Measurements from ENCODE around the gene BRMS1. TPM values are rescaled to one million over a fixed set of nuclear protein-coding genes. Genes with fewer than 3 reads are reported as not detected.

The BRMS1 gene
- polyA plus RNA-seq (61.4 to 65.8 TPM (median 64.8 TPM) in 3 replicates), polyA minus RNA-seq (14.7 to 32.2 TPM (median 21.4 TPM) in 3 replicates)
- polyA plus RNA-seq (2011; ENCODE audit: low read depth), result 31.0 TPM
- 37.7 and 68.6 TPM in 2 replicates for polyA plus RNA-seq (2011; cell fraction: cytosol; rRNA removed)
- polyA plus RNA-seq (2011; cell fraction: nucleus; rRNA removed), result 44.0 and 44.5 TPM in 2 replicates
- 38.4 and 73.3 TPM in 2 replicates for polyA plus RNA-seq (2012; ENCODE audit: low replicate concordance)
- 28.6 TPM for polyA minus RNA-seq (2011; cell fraction: cytosol; rRNA and poly(A)+ RNA removed)
- polyA minus RNA-seq (2011; cell fraction: nucleus; rRNA and poly(A)+ RNA removed), result 9.1 and 10.6 TPM in 2 replicates

DNA sequence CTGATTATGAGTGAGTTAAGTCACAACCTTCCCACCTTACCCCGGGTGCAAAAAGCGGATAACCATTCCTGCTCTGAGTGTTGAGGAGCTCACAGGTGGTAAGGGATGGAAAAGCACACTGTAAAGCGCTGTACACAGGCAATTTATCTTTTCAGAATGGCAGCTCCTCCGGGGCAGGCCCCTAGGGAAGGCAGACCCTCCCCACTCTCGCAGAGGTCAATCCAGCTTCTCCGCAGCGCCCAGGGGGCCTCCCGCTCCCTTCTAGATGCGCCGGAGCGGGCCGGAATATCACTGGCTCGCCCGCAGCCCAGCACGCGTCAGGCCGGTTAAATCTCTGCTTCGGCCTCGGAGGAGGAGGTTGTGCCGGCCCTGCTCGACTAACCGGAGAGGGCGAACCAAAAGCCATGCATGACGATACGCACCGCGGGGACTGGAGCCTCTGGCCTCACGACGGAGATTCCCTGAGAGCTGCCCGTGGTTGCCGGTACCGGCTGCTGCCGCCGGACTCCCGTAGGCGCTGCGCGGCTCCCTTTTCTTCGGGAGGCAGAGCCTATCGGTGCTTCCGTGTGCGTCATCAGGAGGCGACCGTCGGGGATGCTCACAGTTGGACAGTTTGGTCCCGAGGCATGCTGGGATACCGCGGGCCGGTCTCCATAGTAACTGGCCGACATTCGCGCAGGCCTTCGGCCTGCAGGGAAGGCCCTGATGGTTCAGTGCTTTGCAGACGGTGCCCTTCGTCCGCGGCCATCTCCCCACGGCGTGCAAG is at the start of gene BRMS1:
Gene BRMS1 (minus strand): TSS at position 555 of the 766 bp plus-strand sequence. CDS start 2,870 bp downstream, outside the sequence.
- dilution Hi-C loops (cut with MboI; ENCODE audit: extremely low pct_ligation_motif_present, low sequenced_read_pairs), result no loop called here
- no peaks in the 10 kb centered on the region for H3K27me3 ChIP-seq (ENCODE audit: control insufficient read depth, extremely low read depth, insufficient read depth, low read length)
- peak within 1 kb of the TSS; percentile 96 for H3K4me2 ChIP-seq (ENCODE audit: control insufficient read depth, extremely low read depth, insufficient read depth, low read depth, low read length)
- no peak for DNase-seq (ENCODE audit: low read depth, low spot score)
- peak; percentile 49 for FAIRE-seq
- peaks cover 31% of the 10 kb centered on the region for H3K4me1 ChIP-seq (ENCODE audit: control insufficient read depth, extremely low read depth, insufficient read depth, low read length)
- H3K36me3 ChIP-seq (ENCODE audit: control insufficient read depth in 2 of 2, extremely low read depth in 1 of 2, insufficient read depth in 2 of 2, low read length in 2 of 2), result peaks cover 17% of the 10 kb centered on the region in 2 experiments
- no peaks in the 10 kb centered on the region for H3K9me1 ChIP-seq (ENCODE audit: control insufficient read depth, extremely low read depth, insufficient read depth, low read length)
- H3K79me2 ChIP-seq (ENCODE audit: control insufficient read depth, insufficient read depth, low read length), result peaks cover 33% of the 10 kb centered on the region
- peak within 1 kb of the TSS; percentile 79 for H3K27ac ChIP-seq (ENCODE audit: control insufficient read depth, insufficient read depth, low read length)
- peak within 1 kb of the TSS; percentile 89 for H3K9ac ChIP-seq (ENCODE audit: control insufficient read depth, extremely low read depth, insufficient read depth, low read length)
- H3K4me3 ChIP-seq (ENCODE audit: control insufficient read depth in 2 of 3, extremely low read depth in 1 of 3, insufficient read depth in 2 of 3, low read depth in 1 of 3, low read length in 3 of 3), result peak within 1 kb of the TSS; percentile 70 to 95 (median 91)
- TF ChIP-seq CTCF (optimal IDR thresholded peaks at IDR 0.05 in 1 of 3, IDR thresholded peaks at IDR 0.05 in 1 of 3, conservative IDR thresholded peaks at IDR 0.05 in 1 of 3; ENCODE audit: extremely low read depth in 1 of 3, insufficient read depth in 2 of 3, low read length in 3 of 3) (peak in 2 of 3 experiments; percentile 22 to 43), EZH2 (IDR thresholded peaks at IDR 0.05; ENCODE audit: low read length) (no peak)
- H3K9me3 ChIP-seq (ENCODE audit: control insufficient read depth, low read depth, low read length), result no peaks in the 10 kb centered on the region
- H4K20me1 ChIP-seq (ENCODE audit: control insufficient read depth, extremely low read depth, insufficient read depth, low read length), result no peaks in the 10 kb centered on the region
- H2AFZ ChIP-seq (ENCODE audit: control insufficient read depth, low read length), result peak within 1 kb of the TSS; percentile 86

DNA sequence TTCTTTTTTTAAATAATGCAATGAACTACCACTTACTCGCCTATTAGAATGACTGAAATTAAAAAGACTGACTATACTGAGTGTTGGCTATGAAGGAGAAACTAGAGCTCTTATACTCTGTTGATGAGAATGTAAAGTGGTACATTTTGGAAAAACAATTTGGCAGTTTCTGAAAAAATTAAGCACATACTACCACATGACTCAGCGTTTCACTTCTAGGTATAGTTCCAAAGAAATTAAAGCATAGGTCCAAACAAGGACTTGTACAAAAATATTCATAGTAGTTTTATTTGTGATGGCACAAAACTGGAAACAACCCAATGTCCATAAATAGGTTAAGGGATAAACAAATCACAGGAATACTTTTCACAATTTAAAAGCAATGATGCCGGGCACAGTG is 49.0 kb upstream of the BRMS1 start:
- Histone ChIP-seq H2AFZ (ENCODE audit: control insufficient read depth, low read length) (no peak overlapping the region), H3K4me3 (ENCODE audit: control insufficient read depth in 2 of 3, extremely low read depth in 1 of 3, insufficient read depth in 2 of 3, low read depth in 1 of 3, low read length in 3 of 3) (no peak overlapping the region), H3K36me3 (ENCODE audit: control insufficient read depth in 2 of 2, extremely low read depth in 1 of 2, insufficient read depth in 2 of 2, low read length in 2 of 2) (no peaks in the 10 kb centered on the region), H4K20me1 (ENCODE audit: control insufficient read depth, extremely low read depth, insufficient read depth, low read length) (no peaks in the 10 kb centered on the region), H3K4me2 (ENCODE audit: control insufficient read depth, extremely low read depth, insufficient read depth, low read depth, low read length) (no peak overlapping the region), H3K4me1 (ENCODE audit: control insufficient read depth, extremely low read depth, insufficient read depth, low read length) (no peaks in the 10 kb centered on the region), H3K79me2 (ENCODE audit: control insufficient read depth, insufficient read depth, low read length) (no peaks in the 10 kb centered on the region), H3K27ac (ENCODE audit: control insufficient read depth, insufficient read depth, low read length) (no peak overlapping the region), H3K9me3 (ENCODE audit: control insufficient read depth, low read depth, low read length) (no peaks in the 10 kb centered on the region), H3K9ac (ENCODE audit: control insufficient read depth, extremely low read depth, insufficient read depth, low read length) (no peak overlapping the region), H3K9me1 (ENCODE audit: control insufficient read depth, extremely low read depth, insufficient read depth, low read length) (no peaks in the 10 kb centered on the region), H3K27me3 (ENCODE audit: control insufficient read depth, extremely low read depth, insufficient read depth, low read length) (no peaks in the 10 kb centered on the region)
- FAIRE-seq (no peak), DNase-seq (ENCODE audit: low read depth, low spot score) (no peak)
- dilution Hi-C loops (cut with MboI; ENCODE audit: extremely low pct_ligation_motif_present, low sequenced_read_pairs), result no loop called here
- TF ChIP-seq CTCF (optimal IDR thresholded peaks at IDR 0.05 in 1 of 3, IDR thresholded peaks at IDR 0.05 in 1 of 3, conservative IDR thresholded peaks at IDR 0.05 in 1 of 3; ENCODE audit: extremely low read depth in 1 of 3, insufficient read depth in 2 of 3, low read length in 3 of 3) (no peak), EZH2 (IDR thresholded peaks at IDR 0.05; ENCODE audit: low read length) (no peak)
